HepG2 (cell line): ENCODE data around the gene CYP21A2. TPM values are rescaled to one million over a fixed set of nuclear protein-coding genes. Genes with fewer than 3 reads are reported as not detected.
A peak's percentile ranks its signal among the peaks of the same experiment; 100 is the strongest.

Source experiments
- CBX5 ChIP-seq: sonication (generic); formaldehyde crosslinking; IDR thresholded peaks from 2 replicates; pipeline ENCODE4 v1.4.0; 2020; ENCODE audit warnings: missing genetic modification reagents, borderline replicate concordance
- GPN1 ChIP-seq: sonication (generic); formaldehyde crosslinking; IDR thresholded peaks from 2 replicates; pipeline ENCODE4 v1.5.1; 2020; ENCODE audit warnings: missing genetic modification reagents, borderline replicate concordance
- ISX ChIP-seq: sonication (generic); formaldehyde crosslinking; conservative IDR thresholded peaks from 2 replicates; pipeline ENCODE4 v1.5.0; 2020; ENCODE audit warnings: missing genetic modification reagents
- MAFG ChIP-seq: sonication (generic); formaldehyde crosslinking; IDR thresholded peaks from 2 replicates; pipeline ENCODE4 v1.5.1; 2020; ENCODE audit warnings: mild to moderate bottlenecking, missing genetic modification reagents
- MYC ChIP-seq: sonication (generic); formaldehyde crosslinking; IDR thresholded peaks from 2 replicates; pipeline ENCODE4 v1.9.0; 2021; ENCODE audit warnings: missing genetic modification reagents, borderline replicate concordance
- RFXANK ChIP-seq: IDR thresholded peaks from 2 replicates; pipeline ENCODE4 v1.6.1; 2016
- SRF ChIP-seq: IDR thresholded peaks from 2 replicates; pipeline ENCODE4 v1.6.1; 2011; ENCODE audit warnings: mild to moderate bottlenecking, low read depth, low read length, moderate library complexity
- ZNF101 ChIP-seq: sonication (generic); formaldehyde crosslinking; IDR thresholded peaks from 2 replicates; pipeline ENCODE4 v1.4.0; 2020; ENCODE audit warnings: mild to moderate bottlenecking, low read depth, missing genetic modification reagents, borderline replicate concordance
- ZNF614 ChIP-seq: IDR thresholded peaks from 2 replicates; pipeline ENCODE4 v1.6.1; 2018; ENCODE audit warnings: missing biosample characterization, missing genetic modification reagents, inconsistent platforms, borderline replicate concordance
- ZSCAN9 ChIP-seq: IDR thresholded peaks from 2 replicates; pipeline ENCODE4 v1.6.1; 2016; ENCODE audit warnings: borderline replicate concordance
- ZZZ3 ChIP-seq: sonication (generic); formaldehyde crosslinking; IDR thresholded peaks from 2 replicates; pipeline ENCODE4 v1.4.0; 2020; ENCODE audit warnings: missing genetic modification reagents, mild to moderate bottlenecking, borderline replicate concordance
- polyA plus RNA-seq, 8 experiments: library from polyadenylated mRNA; depleted of rRNA in 3 of 8; stranded (reverse) in 7 of 8; unstranded in 1 of 8; fragments of >200 nt; fragmentation: Illumina TruSeq in 4 of 8; extraction: Trizol in 4 of 8; gene quantifications; 2 replicates each; pipeline versions ENCODE4 v1.2.1 to v1.2.3, GENCODE V29; 2011 to 2016; ENCODE audit warnings: low read depth in 4 of 8, missing spikeins in 1 of 8, mixed read lengths in 1 of 8; ENCODE audit not compliant: insufficient read depth in 1 of 8
- total RNA-seq, 5 experiments: library from RNA; depleted of rRNA; stranded (reverse); fragments of >200 nt; fragmentation: Illumina TruSeq; extraction: Trizol; gene quantifications; 2 replicates each; pipeline ENCODE4 v1.2.3, GENCODE V29; 2016; ENCODE audit warnings: low read depth in 1 of 5
- TF ChIP-seq, protein P1 (sequence below): sonication (generic); formaldehyde crosslinking; IDR thresholded peaks from 2 replicates; pipeline ENCODE4 v1.4.0; 2020; ENCODE audit warnings: missing genetic modification reagents
- TF ChIP-seq, protein P2 (sequence below): sonication (generic); formaldehyde crosslinking; IDR thresholded peaks from 2 replicates; pipeline ENCODE4 v1.5.0; 2020; ENCODE audit warnings: mild to moderate bottlenecking, missing genetic modification reagents, borderline replicate concordance
- TF ChIP-seq, protein P3 (sequence below): IDR thresholded peaks from 2 replicates; pipeline ENCODE4 v1.4.0; 2020; ENCODE audit warnings: mild to moderate bottlenecking, missing genetic modification reagents
- TF ChIP-seq, protein P4 (sequence below): sonication (generic); formaldehyde crosslinking; IDR thresholded peaks from 2 replicates; pipeline ENCODE4 v1.4.0; 2020; ENCODE audit warnings: mild to moderate bottlenecking, missing genetic modification reagents
- TF ChIP-seq, protein P5 (sequence below): IDR thresholded peaks from 2 replicates; pipeline ENCODE4 v1.6.1; 2018; ENCODE audit warnings: missing genetic modification reagents, mild to moderate bottlenecking, missing compliant biosample characterization

Gene CYP21A2
- total and polyA plus RNA-seq, 2 of the 13 experiments (the other 11 are each of a cell fraction or from before 2014, with no cell fraction given), result 1.5 to 6.3 TPM

GRCh38 chr6:32047855-32048766 lies 9.9 kb downstream of the CYP21A2 start (continued):
- TF ChIP-seq ZSCAN9 (CRISPR knock-in tag), result peak; percentile 87; the same call in 1 of the 2 replicates
- peak; percentile 72; the same call in 1 of the 2 replicates for TF ChIP-seq CBX5
- TF ChIP-seq GPN1 (CRISPR knock-in tag), result no peak
- TF ChIP-seq, protein P1, sequence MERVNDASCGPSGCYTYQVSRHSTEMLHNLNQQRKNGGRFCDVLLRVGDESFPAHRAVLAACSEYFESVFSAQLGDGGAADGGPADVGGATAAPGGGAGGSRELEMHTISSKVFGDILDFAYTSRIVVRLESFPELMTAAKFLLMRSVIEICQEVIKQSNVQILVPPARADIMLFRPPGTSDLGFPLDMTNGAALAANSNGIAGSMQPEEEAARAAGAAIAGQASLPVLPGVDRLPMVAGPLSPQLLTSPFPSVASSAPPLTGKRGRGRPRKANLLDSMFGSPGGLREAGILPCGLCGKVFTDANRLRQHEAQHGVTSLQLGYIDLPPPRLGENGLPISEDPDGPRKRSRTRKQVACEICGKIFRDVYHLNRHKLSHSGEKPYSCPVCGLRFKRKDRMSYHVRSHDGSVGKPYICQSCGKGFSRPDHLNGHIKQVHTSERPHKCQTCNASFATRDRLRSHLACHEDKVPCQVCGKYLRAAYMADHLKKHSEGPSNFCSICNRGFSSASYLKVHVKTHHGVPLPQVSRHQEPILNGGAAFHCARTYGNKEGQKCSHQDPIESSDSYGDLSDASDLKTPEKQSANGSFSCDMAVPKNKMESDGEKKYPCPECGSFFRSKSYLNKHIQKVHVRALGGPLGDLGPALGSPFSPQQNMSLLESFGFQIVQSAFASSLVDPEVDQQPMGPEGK (CRISPR knock-in tag), result peak; percentile 81
- TF ChIP-seq, protein P2, sequence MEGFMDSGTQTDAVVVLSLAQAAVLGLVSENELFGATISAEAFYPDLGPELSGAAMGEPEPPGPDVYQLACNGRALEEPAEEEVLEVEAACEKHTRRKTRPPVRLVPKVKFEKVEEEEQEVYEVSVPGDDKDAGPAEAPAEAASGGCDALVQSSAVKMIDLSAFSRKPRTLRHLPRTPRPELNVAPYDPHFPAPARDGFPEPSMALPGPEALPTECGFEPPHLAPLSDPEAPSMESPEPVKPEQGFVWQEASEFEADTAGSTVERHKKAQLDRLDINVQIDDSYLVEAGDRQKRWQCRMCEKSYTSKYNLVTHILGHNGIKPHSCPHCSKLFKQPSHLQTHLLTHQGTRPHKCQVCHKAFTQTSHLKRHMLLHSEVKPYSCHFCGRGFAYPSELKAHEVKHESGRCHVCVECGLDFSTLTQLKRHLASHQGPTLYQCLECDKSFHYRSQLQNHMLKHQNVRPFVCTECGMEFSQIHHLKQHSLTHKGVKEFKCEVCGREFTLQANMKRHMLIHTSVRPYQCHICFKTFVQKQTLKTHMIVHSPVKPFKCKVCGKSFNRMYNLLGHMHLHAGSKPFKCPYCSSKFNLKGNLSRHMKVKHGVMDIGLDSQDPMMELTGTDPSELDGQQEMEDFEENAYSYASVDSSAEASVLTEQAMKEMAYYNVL (CRISPR knock-in tag), result no peak; the same call in 1 of the 2 replicates
- TF ChIP-seq, protein P3, sequence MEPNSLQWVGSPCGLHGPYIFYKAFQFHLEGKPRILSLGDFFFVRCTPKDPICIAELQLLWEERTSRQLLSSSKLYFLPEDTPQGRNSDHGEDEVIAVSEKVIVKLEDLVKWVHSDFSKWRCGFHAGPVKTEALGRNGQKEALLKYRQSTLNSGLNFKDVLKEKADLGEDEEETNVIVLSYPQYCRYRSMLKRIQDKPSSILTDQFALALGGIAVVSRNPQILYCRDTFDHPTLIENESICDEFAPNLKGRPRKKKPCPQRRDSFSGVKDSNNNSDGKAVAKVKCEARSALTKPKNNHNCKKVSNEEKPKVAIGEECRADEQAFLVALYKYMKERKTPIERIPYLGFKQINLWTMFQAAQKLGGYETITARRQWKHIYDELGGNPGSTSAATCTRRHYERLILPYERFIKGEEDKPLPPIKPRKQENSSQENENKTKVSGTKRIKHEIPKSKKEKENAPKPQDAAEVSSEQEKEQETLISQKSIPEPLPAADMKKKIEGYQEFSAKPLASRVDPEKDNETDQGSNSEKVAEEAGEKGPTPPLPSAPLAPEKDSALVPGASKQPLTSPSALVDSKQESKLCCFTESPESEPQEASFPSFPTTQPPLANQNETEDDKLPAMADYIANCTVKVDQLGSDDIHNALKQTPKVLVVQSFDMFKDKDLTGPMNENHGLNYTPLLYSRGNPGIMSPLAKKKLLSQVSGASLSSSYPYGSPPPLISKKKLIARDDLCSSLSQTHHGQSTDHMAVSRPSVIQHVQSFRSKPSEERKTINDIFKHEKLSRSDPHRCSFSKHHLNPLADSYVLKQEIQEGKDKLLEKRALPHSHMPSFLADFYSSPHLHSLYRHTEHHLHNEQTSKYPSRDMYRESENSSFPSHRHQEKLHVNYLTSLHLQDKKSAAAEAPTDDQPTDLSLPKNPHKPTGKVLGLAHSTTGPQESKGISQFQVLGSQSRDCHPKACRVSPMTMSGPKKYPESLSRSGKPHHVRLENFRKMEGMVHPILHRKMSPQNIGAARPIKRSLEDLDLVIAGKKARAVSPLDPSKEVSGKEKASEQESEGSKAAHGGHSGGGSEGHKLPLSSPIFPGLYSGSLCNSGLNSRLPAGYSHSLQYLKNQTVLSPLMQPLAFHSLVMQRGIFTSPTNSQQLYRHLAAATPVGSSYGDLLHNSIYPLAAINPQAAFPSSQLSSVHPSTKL (CRISPR knock-in tag), result peak; percentile 70; the same call in 1 of the 2 replicates
- TF ChIP-seq MAFG (CRISPR knock-in tag), result no peak
- TF ChIP-seq, protein P4, sequence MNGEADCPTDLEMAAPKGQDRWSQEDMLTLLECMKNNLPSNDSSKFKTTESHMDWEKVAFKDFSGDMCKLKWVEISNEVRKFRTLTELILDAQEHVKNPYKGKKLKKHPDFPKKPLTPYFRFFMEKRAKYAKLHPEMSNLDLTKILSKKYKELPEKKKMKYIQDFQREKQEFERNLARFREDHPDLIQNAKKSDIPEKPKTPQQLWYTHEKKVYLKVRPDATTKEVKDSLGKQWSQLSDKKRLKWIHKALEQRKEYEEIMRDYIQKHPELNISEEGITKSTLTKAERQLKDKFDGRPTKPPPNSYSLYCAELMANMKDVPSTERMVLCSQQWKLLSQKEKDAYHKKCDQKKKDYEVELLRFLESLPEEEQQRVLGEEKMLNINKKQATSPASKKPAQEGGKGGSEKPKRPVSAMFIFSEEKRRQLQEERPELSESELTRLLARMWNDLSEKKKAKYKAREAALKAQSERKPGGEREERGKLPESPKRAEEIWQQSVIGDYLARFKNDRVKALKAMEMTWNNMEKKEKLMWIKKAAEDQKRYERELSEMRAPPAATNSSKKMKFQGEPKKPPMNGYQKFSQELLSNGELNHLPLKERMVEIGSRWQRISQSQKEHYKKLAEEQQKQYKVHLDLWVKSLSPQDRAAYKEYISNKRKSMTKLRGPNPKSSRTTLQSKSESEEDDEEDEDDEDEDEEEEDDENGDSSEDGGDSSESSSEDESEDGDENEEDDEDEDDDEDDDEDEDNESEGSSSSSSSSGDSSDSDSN (CRISPR knock-in tag), result peak; percentile 98
- no peak for TF ChIP-seq ISX
- TF ChIP-seq MYC (CRISPR knock-in tag), result peak; percentile 83; the same call in 1 of the 2 replicates
- TF ChIP-seq, protein P5, sequence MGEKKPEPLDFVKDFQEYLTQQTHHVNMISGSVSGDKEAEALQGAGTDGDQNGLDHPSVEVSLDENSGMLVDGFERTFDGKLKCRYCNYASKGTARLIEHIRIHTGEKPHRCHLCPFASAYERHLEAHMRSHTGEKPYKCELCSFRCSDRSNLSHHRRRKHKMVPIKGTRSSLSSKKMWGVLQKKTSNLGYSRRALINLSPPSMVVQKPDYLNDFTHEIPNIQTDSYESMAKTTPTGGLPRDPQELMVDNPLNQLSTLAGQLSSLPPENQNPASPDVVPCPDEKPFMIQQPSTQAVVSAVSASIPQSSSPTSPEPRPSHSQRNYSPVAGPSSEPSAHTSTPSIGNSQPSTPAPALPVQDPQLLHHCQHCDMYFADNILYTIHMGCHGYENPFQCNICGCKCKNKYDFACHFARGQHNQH (CRISPR knock-in tag), result peak; percentile 85
- TF ChIP-seq ZZZ3, result peak; percentile 68; the same call in 1 of the 2 replicates
- no peak for TF ChIP-seq RFXANK
- peak; percentile 68; the same call in 1 of the 2 replicates for TF ChIP-seq ZNF614
- no peak for TF ChIP-seq ZNF101 (CRISPR knock-in tag)
- no peak for TF ChIP-seq SRF
